T follicular helper cell (primary cell): ENCODE results near the gene MASP1.
"Not testable (repeated sequence)": the region's sequence is repeated elsewhere in the genome, so short reads cannot be mapped to it uniquely, and the experiment has no call there.

Source experiments
- DNase-seq: peaks from one replicate; pipeline ENCODE4 v3.0.0-alpha.2; 2020; ENCODE audit warnings: low read depth

The MASP1 gene

DNA sequence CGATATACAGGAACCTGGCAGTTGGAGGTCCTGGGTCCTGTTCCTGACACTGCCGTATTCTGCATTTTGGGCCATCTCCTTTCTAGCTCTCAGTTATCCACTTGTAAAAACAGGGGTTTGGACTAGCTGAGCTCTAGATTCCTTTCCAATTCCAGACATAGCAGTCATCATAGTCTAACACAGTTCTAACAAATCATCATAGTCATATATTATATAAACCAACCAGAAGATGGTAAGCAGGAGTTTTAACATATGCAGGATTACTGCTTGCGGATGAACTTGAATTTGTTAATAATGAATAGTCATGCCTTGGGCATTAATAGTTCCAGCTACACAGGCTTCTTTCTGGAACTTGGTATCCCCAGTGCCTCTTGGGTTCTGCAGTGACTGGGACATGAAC lies 26.6 kb downstream of the MASP1 start:
- no peak for DNase-seq

DNA sequence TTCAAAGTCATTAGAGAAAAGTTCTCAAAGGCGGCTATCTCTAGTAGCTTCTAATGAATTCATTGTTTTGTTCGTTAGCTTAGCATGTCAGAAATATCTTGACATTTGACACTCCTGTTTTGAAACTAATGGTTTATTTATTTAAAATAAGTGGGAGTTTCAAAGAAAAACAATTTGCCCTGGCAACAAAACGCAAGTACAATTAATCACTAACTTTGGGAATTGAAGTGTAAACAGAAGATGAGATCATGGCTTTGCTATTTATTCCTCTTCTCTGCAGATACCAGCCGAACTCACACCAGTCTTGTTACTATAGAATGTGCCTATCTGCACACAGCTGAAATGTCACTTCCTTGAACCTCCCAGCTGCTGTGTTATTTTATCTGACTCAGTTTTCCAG lies 27.5 kb downstream of the MASP1 start:
- no peak for DNase-seq

DNA sequence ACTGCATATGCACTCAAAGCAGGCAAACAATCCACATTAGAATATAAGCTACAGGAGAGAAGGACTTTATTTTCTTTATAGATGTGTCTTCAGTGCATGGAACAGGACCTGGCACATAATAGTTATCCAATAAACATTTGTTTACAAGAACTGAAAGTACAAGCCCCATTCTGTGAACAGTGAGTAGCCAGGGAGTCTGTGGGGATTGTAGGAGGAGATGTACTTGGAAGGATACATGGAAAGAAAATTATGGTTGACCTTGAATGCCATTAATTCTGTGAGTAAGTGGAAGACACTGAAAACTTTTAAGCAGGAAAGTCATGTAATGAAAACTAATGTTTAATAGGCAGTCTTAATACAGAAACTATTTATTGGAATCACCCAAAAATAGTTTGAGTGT lies 28.3 kb downstream of the MASP1 start:
- DNase-seq: no peak

DNA sequence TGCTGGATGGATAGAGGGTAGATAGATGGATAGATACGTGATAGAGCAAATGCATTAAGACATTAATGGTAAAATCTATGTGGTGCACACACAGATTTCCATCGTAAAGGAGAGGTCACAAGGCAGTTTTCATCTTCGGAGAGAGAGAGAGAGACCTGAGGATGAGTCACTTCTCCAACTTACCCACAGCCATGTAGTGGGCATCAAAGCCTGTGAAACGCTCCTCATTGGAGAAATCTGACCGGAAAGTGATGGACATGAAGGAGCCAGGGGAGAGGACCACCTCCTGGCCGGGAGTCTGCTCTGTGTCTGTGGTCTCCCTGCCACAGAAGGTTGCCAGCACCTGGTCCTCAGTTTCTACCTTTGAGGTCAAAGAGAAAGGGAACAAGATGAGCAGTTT lies 29.2 kb downstream of the MASP1 start:
- DNase-seq: no peak

DNA sequence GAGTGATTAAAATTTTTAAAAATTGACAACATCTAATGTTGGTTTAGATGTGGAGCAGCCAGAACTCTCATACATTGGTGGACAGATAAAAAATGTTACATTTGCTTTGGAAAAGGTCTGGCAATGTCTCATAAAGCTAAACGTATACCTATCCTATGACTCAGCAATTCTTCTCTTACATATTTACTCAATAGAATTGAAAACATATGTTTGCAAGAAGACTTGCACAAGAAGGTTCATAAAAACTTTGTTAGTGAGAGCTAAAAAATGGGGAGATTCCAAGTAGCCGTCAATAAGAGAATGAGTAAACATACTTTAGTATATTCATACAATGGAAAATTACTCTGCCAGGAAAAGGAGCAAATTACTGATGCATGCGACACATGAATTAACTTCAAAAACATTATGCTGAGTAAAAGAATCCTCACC lies 30.0 kb downstream of the MASP1 start:
- DNase-seq: no peak

DNA sequence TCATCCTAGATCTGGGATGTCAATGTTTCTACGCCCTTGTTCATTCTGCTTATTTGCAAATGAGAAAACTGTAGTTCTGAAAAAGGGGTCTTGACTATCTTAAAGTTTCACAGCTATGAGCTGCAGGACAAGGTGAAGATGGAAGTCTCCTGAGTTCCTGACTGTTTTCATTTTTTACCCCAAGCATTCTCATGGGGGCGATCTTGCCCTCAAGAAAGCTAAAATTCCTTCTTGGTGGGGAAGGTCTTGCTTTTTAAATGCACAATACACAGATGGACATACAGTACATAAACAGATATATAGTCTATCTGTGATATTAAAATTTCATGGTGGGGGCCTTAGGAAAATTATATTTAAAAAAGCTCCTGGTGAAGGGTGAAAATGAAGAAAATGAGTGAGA lies 32.4 kb downstream of the MASP1 start:
- DNase-seq: no peak

DNA sequence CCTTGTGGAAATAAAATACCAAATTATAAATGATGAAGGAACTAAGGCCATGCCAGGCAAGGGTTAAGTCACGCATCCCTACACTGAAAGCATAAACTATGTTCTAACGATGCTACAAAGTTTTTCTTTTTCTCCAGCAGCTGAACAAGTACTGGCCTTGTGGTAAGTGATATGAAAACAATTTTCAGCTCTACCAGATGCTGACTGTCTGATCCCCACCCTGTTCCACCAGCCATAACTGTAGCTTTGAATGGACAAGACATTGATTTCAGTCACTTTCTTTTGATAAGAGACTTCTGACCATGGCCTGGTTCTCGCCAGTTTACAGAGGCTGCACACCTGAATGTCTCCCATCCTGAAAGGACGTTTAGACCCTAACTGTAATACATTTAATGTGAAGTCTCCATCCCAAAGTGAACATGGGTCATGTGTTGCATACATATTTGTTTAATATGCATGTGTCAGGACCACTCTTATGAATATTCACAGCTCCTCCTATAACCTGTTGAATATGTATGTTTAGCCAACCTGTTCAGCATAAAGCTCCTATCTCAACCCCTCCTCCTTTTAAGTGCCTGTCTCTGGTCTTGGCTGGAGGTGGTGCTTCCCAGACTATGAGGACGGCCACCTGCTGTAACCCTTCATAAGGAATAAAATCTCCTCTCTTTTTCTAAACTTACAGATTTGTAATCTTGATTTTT lies 33.4 kb downstream of the MASP1 start:
- no peak for DNase-seq

DNA sequence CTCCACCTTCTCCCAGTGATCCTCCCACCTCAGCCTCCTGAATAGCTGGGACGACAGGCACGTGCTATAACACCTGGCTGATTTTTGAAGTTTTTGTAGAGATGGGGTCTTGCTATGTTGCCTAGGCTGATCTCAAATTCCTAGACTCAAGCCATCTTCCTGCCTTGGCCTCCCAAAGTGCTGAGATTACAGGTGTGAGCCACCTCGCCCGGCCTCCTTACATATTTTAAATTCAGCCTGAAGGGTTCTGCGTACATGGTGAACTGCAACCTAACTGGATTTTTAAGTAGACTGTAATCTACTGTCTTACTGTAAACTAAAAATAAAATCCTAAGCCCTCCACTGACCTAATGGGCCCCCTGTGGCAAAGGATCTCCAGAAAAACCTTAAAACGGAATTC lies 34.1 kb downstream of the MASP1 start:
- DNase-seq: no peak

DNA sequence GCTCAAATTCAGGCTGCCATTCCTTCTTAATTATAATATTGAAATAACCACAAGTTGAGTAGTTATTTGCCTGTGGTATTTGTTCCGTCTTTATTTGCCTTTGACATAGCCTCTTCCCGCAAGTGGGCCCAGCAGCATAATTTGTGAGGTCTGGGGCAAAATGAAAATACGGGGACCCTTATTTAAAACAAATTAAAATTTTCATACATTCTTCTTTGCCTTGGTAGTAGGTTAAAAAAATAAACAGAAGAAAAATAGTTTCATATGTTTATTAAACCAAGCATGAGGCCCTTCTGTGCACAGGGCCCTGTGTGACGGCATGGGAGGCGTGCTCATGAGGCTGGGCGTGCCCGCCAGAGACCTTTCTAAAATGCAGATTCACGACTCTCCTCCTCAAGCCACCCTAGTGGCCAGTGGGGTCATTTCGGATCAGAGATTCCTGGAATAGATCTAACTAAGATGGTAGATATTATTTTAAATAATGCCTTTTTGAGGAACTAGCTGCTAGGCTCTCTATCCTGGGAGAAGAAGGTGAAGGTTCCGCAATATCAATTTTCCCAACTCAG lies 35.4 kb downstream of the MASP1 start:
- no peak for DNase-seq

DNA sequence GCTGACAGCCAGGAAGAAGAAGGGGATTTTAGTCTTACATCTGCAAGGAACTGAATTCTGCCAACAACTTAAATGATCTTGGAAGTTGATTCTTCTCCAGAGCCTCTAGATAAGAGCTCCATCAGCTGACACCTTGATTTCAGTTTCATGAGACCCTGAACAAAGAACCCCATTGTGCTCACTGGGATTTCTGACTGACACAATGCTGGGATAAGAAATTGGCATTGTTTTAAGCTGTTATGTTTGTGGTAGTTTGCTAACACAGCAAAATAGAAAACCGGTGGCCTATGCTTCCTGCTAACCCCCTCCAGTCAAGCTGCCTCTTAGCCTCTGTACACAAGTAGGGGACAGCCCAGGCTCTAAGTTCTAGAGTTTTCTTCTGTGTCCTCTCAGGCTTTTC lies 36.2 kb downstream of the MASP1 start:
- no peak for DNase-seq

DNA sequence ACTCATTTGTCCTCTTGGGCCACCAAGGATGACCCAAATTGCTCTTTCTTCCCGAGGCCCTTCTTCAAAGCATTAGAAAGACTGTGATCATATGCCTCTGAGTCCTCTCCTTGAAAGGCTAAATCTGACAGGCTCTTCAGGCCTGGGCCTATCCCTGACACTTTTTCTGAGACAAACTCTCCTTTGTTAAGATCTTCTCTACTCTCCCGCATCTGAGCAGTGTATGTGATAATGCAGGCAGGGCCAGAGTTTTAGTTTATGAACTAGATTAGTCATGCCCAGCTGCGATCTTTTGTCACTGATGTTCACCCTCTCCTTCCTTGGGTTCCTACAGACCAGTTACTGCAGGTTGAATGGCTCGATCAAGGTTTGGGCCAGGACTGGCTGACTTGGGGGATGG lies 39.2 kb downstream of the MASP1 start:
- DNase-seq: no peak

DNA sequence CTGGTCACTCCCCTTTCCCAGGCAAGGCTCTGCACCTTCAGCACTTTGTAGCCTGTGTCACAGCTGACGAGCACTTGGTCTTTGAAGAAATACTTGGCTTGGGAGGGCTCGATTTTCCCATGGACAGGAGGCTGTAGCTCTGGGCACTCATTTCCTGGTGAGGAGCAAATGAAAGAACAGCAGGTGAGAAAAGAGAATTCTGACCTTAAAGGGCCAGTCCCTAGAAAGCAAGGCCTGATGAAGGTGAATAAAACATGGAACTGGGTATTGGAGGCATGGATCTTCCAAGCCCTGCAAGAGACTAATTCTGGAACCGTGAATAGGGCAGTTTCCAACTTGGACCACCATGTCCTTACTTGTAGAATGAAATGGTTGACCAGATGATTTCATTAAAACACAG lies 39.9 kb downstream of the MASP1 start:
- no peak for DNase-seq

DNA sequence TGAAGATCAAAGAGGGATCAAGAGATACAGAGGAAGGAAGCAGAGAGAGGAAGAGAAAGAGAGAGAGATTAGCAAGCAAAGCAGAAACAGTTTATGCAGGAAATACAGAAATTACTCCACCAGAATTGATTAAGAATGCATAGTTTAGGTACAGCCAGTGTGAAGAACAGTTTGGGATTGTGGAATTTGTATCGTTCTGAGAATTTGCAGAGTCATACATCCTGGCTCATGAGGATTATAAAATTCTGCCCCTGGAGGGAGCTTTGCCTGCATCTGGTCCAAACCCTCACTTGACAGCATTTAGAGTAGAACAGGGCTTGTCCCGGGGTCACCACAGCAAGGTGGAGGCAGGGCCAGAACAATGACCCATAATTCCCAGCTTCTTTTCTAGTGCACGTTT lies 44.1 kb downstream of the MASP1 start:
- DNase-seq: no peak

DNA sequence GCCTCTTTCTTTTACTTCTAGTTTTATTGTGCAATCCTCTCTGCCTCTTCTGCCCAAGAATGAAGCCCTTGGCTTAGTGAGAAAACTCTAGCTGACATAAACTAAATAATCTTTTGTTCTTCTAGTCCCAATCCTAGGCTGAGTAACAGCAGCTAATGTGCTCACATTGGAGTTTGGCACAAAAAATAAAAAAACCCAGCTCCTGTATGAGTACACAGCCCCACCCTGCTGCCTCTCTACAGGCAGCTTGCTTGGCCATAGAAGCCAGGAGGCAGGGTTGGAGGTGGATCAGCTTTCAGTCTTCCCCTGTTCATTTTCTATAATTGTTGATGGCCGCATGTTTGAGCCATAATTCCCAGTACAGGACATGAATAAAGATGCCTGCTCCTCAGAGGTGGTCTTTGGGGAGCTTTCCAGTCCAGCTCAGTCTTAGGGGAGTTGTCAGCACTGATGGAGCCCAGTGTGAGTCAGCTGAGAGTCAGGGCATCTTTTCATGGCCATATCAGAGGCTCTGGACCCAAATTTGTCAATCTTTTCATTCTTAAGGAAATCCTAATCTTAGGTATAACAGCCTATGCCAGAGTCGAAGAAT lies 47.5 kb downstream of the MASP1 start:
- DNase-seq: no peak

DNA sequence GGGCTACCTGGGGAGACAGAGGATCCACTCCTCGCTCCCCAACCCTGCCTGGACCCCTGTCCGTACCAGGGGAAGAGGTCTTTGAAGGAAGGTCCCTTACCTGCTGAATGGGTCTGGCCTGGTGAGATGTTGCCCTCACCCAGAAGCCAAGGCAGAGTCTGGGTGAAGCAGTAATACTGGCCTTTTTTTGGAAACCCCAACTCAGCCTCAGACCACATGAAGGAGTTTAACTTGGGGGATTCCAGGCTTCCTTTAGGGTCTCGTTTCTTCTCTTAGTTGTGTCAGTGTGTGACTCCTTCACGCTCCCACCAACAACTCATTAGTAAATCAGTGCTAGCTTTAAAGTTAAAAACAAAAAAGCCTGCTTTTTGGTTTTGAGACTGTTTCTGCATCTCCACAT lies 48.6 kb downstream of the MASP1 start:
- DNase-seq: no peak

DNA sequence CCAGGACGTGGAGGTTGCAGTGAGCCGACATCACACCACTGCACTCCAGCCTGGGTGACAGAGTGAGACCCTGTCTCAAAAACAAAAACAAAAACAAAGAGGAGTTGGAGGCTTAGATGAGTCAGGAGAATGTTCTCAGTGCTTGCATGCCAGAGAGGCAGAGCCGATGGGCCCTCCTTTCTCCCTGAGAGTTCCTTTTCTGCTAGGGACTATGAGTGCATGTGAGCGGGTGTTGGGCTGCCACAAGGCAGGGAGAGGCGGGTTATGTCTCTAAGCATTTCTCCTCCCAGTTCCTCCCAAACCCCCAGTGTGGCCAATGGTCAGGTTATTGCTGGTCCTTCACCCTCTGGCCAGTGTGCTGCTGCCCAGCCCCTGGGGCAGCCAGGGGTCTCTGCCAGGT lies 49.1 kb downstream of the MASP1 start:
- DNase-seq: no peak

DNA sequence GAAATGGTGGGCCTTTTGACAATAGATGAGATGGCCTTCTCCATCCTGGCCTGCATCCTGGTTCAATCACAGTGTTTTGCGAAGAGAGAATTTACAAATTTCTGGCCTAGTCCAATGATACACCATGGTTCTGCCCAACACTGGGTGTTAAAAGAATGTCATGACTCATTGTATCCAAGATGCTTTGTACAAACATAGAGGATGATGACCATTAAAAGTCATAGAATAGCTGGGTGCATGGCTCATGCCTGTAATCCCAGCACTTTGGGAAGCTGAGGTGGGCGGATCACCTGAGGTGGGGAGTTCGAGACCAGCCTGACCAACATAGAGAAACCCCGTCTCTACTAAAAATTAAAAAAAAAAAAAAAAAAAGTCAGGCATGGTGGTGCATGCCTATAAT lies 52.7 kb downstream of the MASP1 start:
- not testable (repeated sequence) for DNase-seq

DNA sequence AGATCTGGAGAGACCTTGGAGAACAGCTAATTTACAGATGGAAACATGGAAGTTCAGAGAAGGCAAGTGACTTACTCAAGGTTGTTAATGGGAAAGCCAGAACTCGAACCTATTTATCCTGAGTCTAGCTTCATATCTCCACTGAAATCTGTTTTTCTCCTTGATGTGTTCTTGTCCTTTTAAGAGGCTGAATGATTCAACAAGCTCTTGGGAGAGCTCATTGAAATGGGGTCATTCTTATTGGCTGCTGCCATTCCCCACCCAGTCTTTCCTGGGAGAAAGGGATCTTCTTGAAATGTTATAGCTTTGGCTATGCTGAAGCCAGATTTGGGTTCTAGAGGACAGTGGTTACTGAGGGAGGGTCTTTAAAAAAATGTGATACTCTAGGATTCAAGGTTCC lies 53.3 kb downstream of the MASP1 start:
- DNase-seq: no peak

DNA sequence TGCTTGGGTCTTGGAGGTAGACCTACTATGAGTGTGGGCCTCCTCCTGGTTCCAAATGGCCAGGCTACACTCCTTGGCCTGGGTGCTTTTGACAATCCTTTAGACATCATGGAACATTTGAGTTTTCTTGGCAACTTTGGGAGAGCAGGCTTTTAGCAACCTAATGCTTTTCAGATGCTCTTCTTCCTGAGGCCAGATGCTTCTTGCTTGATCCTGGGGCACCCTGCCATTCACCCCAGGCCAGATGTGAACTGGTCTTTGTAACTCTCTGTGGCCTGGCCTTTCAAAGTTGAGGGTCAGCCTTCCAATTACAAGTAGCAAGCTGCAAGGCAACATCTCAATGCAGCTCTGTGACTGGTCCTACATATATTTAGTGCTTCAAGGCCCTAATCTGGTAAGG lies 53.8 kb downstream of the MASP1 start:
- no peak for DNase-seq

DNA sequence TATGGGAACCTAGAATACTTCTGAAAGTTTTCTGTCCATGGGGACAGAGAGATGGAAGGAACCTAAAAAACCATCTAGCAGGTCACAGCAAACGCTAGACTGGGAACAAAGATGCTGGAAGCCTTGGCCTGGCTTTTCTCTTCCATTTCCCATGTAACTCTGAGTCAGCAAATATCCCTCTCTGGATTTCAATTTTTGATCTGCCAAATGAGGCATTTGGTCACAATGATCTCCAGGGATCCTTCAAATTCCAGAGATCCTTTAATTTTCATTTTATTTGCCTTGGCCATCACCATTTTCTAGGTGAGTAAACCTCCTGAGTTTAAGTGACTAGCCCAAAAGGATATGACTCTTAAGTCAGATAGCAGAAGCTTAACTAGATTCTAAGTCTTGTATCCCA lies 54.6 kb downstream of the MASP1 start:
- DNase-seq: no peak

DNA sequence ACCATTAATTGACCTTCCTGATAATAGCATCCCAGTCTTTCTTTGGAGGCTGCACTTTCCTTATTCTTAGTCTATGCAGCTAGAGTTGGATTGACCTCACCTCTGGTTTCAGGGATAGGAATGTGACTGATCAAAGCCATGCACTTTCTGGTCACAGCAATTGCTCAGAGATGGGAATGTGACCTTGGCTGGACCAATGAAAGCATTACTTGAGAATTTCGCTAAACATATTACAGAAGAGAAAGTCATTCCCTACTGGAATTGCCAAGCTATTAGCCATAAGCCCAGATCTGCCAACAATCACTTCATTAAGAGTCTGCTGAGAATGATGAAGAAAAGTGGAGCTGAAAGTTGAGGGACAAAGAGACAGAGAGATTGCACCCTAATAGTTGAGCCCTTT lies 61.5 kb downstream of the MASP1 start:
- DNase-seq: no peak

DNA sequence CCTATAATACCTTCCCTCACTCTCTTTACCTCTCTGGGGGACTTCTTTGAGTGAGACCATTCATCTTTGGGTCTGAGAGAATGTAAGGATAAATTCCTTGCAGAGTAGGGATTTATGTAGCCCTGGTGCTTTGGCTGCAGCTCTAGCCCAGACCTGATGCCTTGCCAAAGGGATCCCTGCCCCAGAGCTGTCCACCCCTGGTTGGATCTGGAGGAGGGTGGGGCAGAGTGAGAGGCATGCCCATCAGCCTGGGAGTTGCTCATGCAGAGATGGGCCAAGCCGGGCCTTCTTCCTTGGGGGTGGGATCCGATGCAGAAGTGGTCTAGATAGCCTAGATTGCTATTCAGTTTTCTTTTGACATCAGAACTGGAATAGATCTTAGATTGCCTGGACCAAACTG lies 62.8 kb downstream of the MASP1 start:
- DNase-seq: no peak

DNA sequence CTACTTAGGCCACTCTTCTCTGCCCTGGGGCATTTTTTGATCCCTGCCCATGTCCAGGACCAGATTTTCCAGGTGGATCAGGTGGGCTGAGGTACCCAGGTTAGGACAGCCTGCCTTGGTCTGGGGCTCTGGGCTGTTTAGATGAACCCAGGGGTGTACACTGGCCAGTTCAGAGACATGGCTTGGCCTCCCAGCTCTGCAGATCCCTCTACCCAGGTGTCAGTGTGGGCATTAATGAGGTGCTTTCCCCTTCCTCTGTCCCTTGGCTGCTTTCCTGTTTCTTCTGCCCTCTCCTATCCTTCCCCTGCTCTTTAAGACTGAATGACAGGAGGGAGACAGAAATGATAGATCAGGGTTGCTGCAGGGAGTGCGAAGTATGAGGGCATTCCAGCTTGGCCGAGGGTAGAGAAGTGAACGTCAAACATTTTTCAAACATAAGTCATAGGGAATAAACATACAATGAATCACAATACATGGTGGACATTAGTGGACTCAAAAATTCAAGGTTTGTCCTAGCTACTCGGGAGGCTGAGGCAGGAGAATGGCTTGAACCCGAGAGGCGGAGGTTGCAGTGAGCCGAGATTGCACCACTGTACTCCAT lies 63.8 kb downstream of the MASP1 start:
- no peak for DNase-seq

DNA sequence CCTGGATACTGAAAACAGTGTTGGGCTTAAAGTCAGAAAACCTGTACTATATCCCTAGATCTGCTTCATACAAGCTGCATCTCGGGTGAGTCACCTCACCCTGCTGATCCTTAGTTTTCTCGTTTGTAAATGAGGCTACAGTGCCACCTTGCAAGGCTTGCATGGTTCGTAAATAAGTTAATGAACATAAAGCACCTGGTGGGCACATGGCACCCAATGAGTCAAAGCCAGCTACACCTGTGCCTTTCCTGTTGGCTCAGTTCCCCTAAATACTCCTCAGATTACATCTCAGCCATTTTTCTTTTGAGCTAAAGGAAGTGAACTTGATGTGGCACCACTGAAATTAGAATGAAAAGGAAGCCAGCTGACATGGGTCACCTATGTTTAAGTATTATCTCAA lies 67.7 kb downstream of the MASP1 start:
- DNase-seq: no peak
